ENCODE measurements around the gene TAGAP. TPM values are rescaled to one million over a fixed set of nuclear protein-coding genes. Genes with fewer than 3 reads are reported as not detected.

TAGAP gene
- total and polyA plus RNA-seq, 7 donors: 0.06 to 1.2 (median 0.42) TPM

DNA sequence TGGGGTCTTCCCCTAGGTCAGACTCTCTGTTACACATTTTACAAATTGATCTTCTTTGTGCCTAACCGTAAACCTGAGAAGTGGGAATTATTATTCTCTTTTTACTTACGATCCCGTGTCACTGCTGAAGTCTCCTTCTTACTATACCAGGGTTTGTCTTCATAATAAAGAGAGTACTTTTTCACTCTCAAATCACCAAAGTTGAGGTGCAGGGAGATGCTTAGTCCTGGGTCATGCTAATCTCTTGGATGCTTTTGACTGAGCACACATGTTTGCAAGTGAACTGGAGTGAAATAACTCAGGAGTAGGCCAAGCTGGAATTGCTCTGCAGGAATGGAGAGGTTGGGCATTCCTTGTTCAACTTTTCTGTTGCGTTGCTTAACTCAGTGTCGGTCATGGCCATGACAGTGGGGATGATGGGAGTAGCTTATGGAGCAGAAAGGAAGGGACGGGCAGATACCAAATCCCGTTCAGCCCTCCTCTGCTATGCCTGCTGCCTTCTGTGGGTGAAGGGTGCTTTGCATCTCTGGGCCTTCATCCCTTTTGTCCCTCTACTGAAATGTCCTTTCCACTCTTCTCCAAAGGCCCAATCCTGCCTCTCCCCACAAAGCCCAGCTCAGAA, 15.2 kb upstream of the TAGAP start:
- Histone ChIP-seq H3K27me3 (ENCODE audit: insufficient read depth in 3 of 3, low read length in 2 of 3) (peaks cover 0 to 8% (median 0%) of the 10 kb centered on the region in 3 donors), H3K9me3 (no peaks in the 10 kb centered on the region), H3K27ac (no peak overlapping the region), H3K36me3 (ENCODE audit: insufficient read depth in 1 of 2, low read depth in 1 of 2) (no peaks in the 10 kb centered on the region), H3K4me3 (no peak overlapping the region), H3K4me1 (no peaks in the 10 kb centered on the region)
- intact Hi-C loops (cut with DNase I): no loop called here
- 92 to 99% (median 95%) methylated on average over 7 of the region's 7 CpGs for WGBS, 3 donors
- ATAC-seq (no peak), DNase-seq (no peak)
- TF ChIP-seq CTCF (IDR thresholded peaks at IDR 0.05): no peak

DNA sequence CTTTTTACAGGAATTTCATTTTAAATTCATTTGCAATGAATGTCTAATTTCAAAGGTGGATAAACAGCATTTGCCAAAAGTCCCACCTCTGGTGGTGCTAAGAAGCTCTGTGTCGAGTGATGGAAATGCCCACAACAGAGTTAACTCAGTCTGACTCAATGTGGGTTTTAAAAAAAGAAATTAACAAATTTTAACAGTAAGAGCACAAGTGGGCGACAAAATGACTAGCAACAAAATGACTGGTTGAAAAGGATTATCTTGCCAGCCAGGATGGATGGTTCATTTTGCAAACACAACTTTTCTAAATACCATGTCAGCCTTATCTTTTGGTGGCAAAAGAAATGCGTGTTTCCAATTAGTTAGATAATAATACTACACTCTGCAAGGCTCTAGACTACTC, 14.3 kb upstream of the TAGAP start:
- Histone ChIP-seq H3K9me3 (no peaks in the 10 kb centered on the region), H3K27ac (no peak overlapping the region), H3K4me1 (no peaks in the 10 kb centered on the region), H3K27me3 (ENCODE audit: insufficient read depth in 3 of 3, low read length in 2 of 3) (peaks cover 0 to 8% (median 0%) of the 10 kb centered on the region in 3 donors), H3K36me3 (ENCODE audit: insufficient read depth in 1 of 2, low read depth in 1 of 2) (no peaks in the 10 kb centered on the region), H3K4me3 (no peak overlapping the region)
- DNase-seq: no peak
- no peak for TF ChIP-seq CTCF (IDR thresholded peaks at IDR 0.05)
- 87 to 96% (median 89%) methylated on average over 3 of the region's 3 CpGs for WGBS, 3 donors
- no peak for ATAC-seq
- intact Hi-C loops (cut with DNase I): no loop called here

DNA sequence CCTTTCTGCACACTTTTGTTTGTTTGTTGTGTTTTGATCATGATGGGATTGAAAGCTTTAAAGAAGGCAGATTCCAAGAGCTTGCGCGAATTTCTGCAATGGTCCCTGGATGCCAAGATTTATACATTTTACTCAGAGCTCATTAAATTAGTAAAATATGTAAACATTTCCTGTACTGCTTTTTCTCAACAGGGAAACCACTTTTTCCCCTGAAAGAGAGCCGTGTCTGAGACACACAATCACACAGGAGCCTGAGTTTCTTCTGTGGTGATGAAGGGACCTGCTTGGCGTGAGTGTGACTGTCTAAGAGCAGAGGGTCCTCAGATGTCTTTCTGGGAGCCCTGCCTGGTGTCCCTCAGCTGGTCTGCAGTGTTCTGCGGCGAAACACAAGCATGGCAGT, 12.1 kb upstream of the TAGAP start:
- no peak overlapping the region for H3K4me3 ChIP-seq
- no peaks in the 10 kb centered on the region for H3K36me3 ChIP-seq (ENCODE audit: insufficient read depth in 1 of 2, low read depth in 1 of 2)
- H3K9me3 ChIP-seq: no peaks in the 10 kb centered on the region
- H3K27me3 ChIP-seq (ENCODE audit: insufficient read depth in 3 of 3, low read length in 2 of 3): peaks cover 0 to 9% (median 0%) of the 10 kb centered on the region in 3 donors
- no peak for DNase-seq
- WGBS, 3 donors: 77 to 84% (median 77%) methylated on average over 6 of the region's 6 CpGs
- H3K27ac ChIP-seq: no peak overlapping the region
- no peak for ATAC-seq
- no peak for TF ChIP-seq CTCF (IDR thresholded peaks at IDR 0.05)
- intact Hi-C loops (cut with DNase I): no loop called here
- H3K4me1 ChIP-seq: no peaks in the 10 kb centered on the region

GRCh38 chr6:159056432-159056831, 11.6 kb upstream of the TAGAP start:
- intact Hi-C loops (cut with DNase I): no loop called here
- 30 to 44% (median 36%) methylated on average over 2 of the region's 2 CpGs for WGBS, 3 donors
- H3K9me3 ChIP-seq: no peaks in the 10 kb centered on the region
- H3K27ac ChIP-seq: no peak overlapping the region
- H3K36me3 ChIP-seq (ENCODE audit: insufficient read depth in 1 of 2, low read depth in 1 of 2): no peaks in the 10 kb centered on the region
- H3K4me1 ChIP-seq: no peaks in the 10 kb centered on the region
- no peak overlapping the region for H3K4me3 ChIP-seq
- TF ChIP-seq CTCF (IDR thresholded peaks at IDR 0.05): no peak
- peaks cover 0 to 9% (median 0%) of the 10 kb centered on the region in 3 donors for H3K27me3 ChIP-seq (ENCODE audit: insufficient read depth in 3 of 3, low read length in 2 of 3)
- DNase-seq: no peak
- ATAC-seq: no peak

DNA sequence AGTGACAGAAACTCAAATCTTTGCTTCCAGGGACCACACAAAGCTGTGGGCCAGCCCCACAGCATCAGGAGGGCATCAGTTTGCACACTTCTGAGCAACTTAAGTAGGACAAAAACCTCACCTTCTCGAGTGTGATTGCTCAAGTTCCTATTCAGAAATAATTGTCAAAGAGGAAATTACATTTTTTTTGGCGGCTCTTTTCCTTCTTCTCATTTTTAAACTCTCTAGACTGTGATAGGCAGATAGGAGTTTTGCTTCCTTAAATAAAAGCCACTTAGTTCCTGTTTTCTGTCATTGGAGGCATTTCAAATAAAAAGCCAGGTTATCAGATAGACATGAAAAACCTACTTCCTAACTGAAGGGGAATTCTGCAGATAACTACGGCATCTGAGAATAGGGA, 11.2 kb upstream of the TAGAP start:
- no peaks in the 10 kb centered on the region for H3K9me3 ChIP-seq
- ATAC-seq (no peak), DNase-seq (no peak)
- no peak overlapping the region for H3K4me3 ChIP-seq
- WGBS, 3 donors: 47 to 58% (median 55%) methylated on average over 3 of the region's 3 CpGs
- H3K36me3 ChIP-seq (ENCODE audit: insufficient read depth in 1 of 2, low read depth in 1 of 2): no peaks in the 10 kb centered on the region
- H3K27ac ChIP-seq: no peak overlapping the region
- H3K27me3 ChIP-seq (ENCODE audit: insufficient read depth in 3 of 3, low read length in 2 of 3): peaks cover 0 to 9% (median 0%) of the 10 kb centered on the region in 3 donors
- intact Hi-C loops (cut with DNase I): no loop called here
- TF ChIP-seq CTCF (IDR thresholded peaks at IDR 0.05): no peak
- no peaks in the 10 kb centered on the region for H3K4me1 ChIP-seq

Data from psoas muscle (tissue), 8 donors.